Skin of body (tissue), 2 donors: ENCODE measurements around the gene ZNF691. TPM values are rescaled to one million over a fixed set of nuclear protein-coding genes. Genes with fewer than 3 reads are reported as not detected.
"Not testable (repeated sequence)": the region's sequence is repeated elsewhere in the genome, so short reads cannot be mapped to it uniquely, and the experiment has no call there.

ENCODE experiments used
- DNase-seq: peaks from one replicate; lab custom pipeline; 2025; lab: John Stamatoyannopoulos, UW
- total RNA-seq: library from RNA; depleted of rRNA; stranded (reverse); fragments of >200 nt; gene quantifications from one replicate; pipeline ENCODE4 v1.2.3, GENCODE V29; 2014

ZNF691 gene
- total RNA-seq, 1 donor from 2014 or later, result 7.7 TPM

- DNase-seq, result no peak
These were observed 13.7 kb upstream of the ZNF691 start for GRCh38 chr1:42832641-42833240.

GRCh38 chr1:42833981-42834380 is 12.4 kb upstream of the ZNF691 start:
- no peak for DNase-seq

GRCh38 chr1:42834803-42835202 is 11.6 kb upstream of the ZNF691 start:
- no peak for DNase-seq

- no peak for DNase-seq
These were observed 11.0 kb upstream of the ZNF691 start for GRCh38 chr1:42835422-42835821.

GRCh38 chr1:42837709-42838108 is 8.7 kb upstream of the ZNF691 start:
- DNase-seq, result no peak

GRCh38 chr1:42838482-42839190 is 7.8 kb upstream of the ZNF691 start:
- no peak for DNase-seq

GRCh38 chr1:42841010-42841409 is 5.4 kb upstream of the ZNF691 start:
- DNase-seq, result no peak

GRCh38 chr1:42841440-42842147 is 4.8 kb upstream of the ZNF691 start:
- no peak for DNase-seq

GRCh38 chr1:42844592-42845140 is 1.7 kb upstream of the ZNF691 start:
- no peak for DNase-seq

GRCh38 chr1:42845193-42845592 is 1.2 kb upstream of the ZNF691 start:
- no peak for DNase-seq

GRCh38 chr1:42845866-42846256 is 552 bp upstream of the ZNF691 start:
- DNase-seq, result peak; percentile 51

GRCh38 chr1:42847111-42847595 is 740 bp downstream of the ZNF691 start:
- no peak for DNase-seq

- DNase-seq, result no peak
These were observed 1.5 kb downstream of the ZNF691 start for GRCh38 chr1:42847721-42848460.

GRCh38 chr1:42848823-42849537 is 2.6 kb downstream of the ZNF691 start:
- no peak for DNase-seq

- no peak for DNase-seq
These were observed 3.5 kb downstream of the ZNF691 start for GRCh38 chr1:42849944-42850343.

- no peak for DNase-seq
These were observed 5.0 kb downstream of the ZNF691 start for GRCh38 chr1:42851420-42851819.

GRCh38 chr1:42851960-42852607 is 5.7 kb downstream of the ZNF691 start:
- DNase-seq, result no peak

- no peak for DNase-seq
These were observed 6.2 kb downstream of the ZNF691 start for GRCh38 chr1:42852608-42852980.

GRCh38 chr1:42853116-42853884 is 6.9 kb downstream of the ZNF691 start:
- no peak for DNase-seq

- not testable (repeated sequence) for DNase-seq
These were observed 10.1 kb downstream of the ZNF691 start for GRCh38 chr1:42856554-42856953.
